PC-9 (cell line): ENCODE measurements around the gene MBNL2. TPM values are rescaled to one million over a fixed set of nuclear protein-coding genes. Genes with fewer than 3 reads are reported as not detected.

Source experiments
- BruUV-seq: library from RNA; stranded (reverse); fragments of 400-500 nt; replicated peaks from 2 replicates; lab custom pipeline; 2021; lab: Mats Ljungman, UMichigan
- CTCF ChIA-PET: fragments of 300-600 bp; sonication (Branson Sonifier 250); formaldehyde crosslinking; loops from one replicate; lab custom pipeline; 2022; ENCODE audit warnings: antibody characterized with exemption; lab: Charles Lee
- POLR2A ChIA-PET: fragments of 300-600 bp; sonication (Branson Sonifier 250); formaldehyde crosslinking; loops from one replicate; lab custom pipeline; 2022; ENCODE audit warnings: antibody characterized with exemption; ENCODE audit not compliant: unreplicated experiment; lab: Charles Lee
- DNase-seq, 2 experiments: peaks; one replicate each; pipeline versions ENCODE4 v3.0.0 to v3.0.0-alpha.2; 2015 to 2022; ENCODE audit warnings: mixed read lengths in 1 of 2
- H2AFZ ChIP-seq: fragments of 200-600 bp; sonication (generic); 2 replicates; pipeline ENCODE4 v1.8.1; 2017; ENCODE audit warnings: antibody characterized with exemption
- H3F3A ChIP-seq: fragments of 200-600 bp; sonication (generic); 2 replicates; pipeline ENCODE4 v1.8.1; 2017; ENCODE audit warnings: antibody characterized with exemption, mild to moderate bottlenecking, low read depth; ENCODE audit not compliant: insufficient read depth
- H3K27ac ChIP-seq: fragments of 200-600 bp; sonication (generic); 2 replicates; pipeline ENCODE4 v1.6.1; 2016; ENCODE audit warnings: mixed run types
- H3K27me3 ChIP-seq: fragments of 200-600 bp; sonication (generic); 2 replicates; pipeline ENCODE4 v1.6.1; 2016; ENCODE audit warnings: low read depth, mixed run types; ENCODE audit not compliant: insufficient read depth
- H3K36me3 ChIP-seq: fragments of 200-600 bp; sonication (generic); 2 replicates; pipeline ENCODE4 v1.6.1; 2016; ENCODE audit warnings: low read depth, mixed run types
- H3K4me1 ChIP-seq: fragments of 200-600 bp; sonication (generic); replicated peaks from 2 replicates; pipeline ENCODE4 v1.6.1; 2016; ENCODE audit warnings: mixed run types; ENCODE audit not compliant: insufficient read depth
- H3K4me2 ChIP-seq: fragments of 200-600 bp; sonication (generic); 2 replicates; pipeline ENCODE4 v1.6.1; 2017; ENCODE audit warnings: mixed run types
- H3K4me3 ChIP-seq: fragments of 200-600 bp; sonication (generic); 2 replicates; pipeline ENCODE4 v1.6.1; 2016; ENCODE audit warnings: mixed run types
- H3K79me2 ChIP-seq: fragments of 200-600 bp; sonication (generic); 2 replicates; pipeline ENCODE4 v1.6.1; 2017; ENCODE audit warnings: low read depth, mixed run types
- H3K9me2 ChIP-seq: fragments of 200-600 bp; sonication (generic); 2 replicates; pipeline ENCODE4 v1.8.1; 2017; ENCODE audit warnings: mild to moderate bottlenecking; ENCODE audit not compliant: insufficient read depth
- H3K9me3 ChIP-seq: fragments of 200-600 bp; sonication (generic); 2 replicates; pipeline ENCODE4 v1.8.1; 2016; ENCODE audit warnings: low read depth; ENCODE audit not compliant: insufficient read depth
- H4K20me1 ChIP-seq: fragments of 200-600 bp; sonication (generic); 2 replicates; pipeline ENCODE4 v1.8.1; 2017; ENCODE audit not compliant: insufficient read depth
- EZH2 ChIP-seq: fragments of 200-600 bp; sonication (generic); IDR thresholded peaks from 2 replicates; pipeline ENCODE4 v1.8.0; 2017; ENCODE audit warnings: antibody characterized with exemption, low read depth
- intact Hi-C: fragments of 100-400 bp; cut with micrococcal nuclease; formaldehyde crosslinking; loops from one replicate; pipeline ENCODE4 v1.10.0; 2022; ENCODE audit not compliant: unreplicated experiment
- total RNA-seq: library from RNA; stranded (reverse); gene quantifications from 2 replicates; pipeline ENCODE4 v1.2.3, GENCODE V29; 2021
- TF ChIP-seq, protein P1 (sequence below): fragments of 200-600 bp; sonication (generic); conservative IDR thresholded peaks from 2 replicates; pipeline ENCODE4 v1.6.1; 2017; ENCODE audit warnings: mixed run types, antibody characterized with exemption, mild to moderate bottlenecking, moderate library complexity

The MBNL2 gene
- total RNA-seq, 1 experiment from 2014 or later = 91.3 TPM

DNA sequence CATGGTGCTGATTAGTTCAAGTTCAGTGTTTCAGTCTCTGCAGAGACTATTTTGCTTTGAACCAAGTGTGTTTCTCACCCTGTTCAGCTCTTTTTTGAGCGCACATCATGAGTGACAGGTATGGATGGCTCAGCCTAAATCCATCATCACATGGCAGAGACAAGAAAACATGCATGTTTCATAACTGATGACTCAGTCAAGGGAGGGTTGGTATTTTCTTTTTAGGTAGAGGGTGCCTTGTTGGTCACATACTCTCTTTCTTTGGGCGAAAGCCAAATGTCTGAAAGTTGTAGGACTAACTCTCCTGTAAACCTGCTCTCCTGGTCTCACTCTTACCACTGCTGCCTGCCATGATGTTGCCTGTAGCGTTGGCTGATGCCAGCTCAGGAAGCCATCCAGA lies 163.7 kb downstream of the MBNL2 start:
- no peaks in the 10 kb centered on the region for H3K27me3 ChIP-seq
- ChIA-PET CTCF (no interaction called here), POLR2A (no interaction called here)
- TF ChIP-seq EZH2 = no peak
- TF ChIP-seq, protein P1, sequence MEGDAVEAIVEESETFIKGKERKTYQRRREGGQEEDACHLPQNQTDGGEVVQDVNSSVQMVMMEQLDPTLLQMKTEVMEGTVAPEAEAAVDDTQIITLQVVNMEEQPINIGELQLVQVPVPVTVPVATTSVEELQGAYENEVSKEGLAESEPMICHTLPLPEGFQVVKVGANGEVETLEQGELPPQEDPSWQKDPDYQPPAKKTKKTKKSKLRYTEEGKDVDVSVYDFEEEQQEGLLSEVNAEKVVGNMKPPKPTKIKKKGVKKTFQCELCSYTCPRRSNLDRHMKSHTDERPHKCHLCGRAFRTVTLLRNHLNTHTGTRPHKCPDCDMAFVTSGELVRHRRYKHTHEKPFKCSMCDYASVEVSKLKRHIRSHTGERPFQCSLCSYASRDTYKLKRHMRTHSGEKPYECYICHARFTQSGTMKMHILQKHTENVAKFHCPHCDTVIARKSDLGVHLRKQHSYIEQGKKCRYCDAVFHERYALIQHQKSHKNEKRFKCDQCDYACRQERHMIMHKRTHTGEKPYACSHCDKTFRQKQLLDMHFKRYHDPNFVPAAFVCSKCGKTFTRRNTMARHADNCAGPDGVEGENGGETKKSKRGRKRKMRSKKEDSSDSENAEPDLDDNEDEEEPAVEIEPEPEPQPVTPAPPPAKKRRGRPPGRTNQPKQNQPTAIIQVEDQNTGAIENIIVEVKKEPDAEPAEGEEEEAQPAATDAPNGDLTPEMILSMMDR = no peak
- no peak overlapping the region for H3K4me2 ChIP-seq
- peaks cover 16% of the 10 kb centered on the region for H4K20me1 ChIP-seq
- peaks cover 6% of the 10 kb centered on the region; the same call in 1 of the 2 replicates for H3K79me2 ChIP-seq
- H3F3A ChIP-seq = peaks cover 41% of the 10 kb centered on the region
- no TSS peak for BruUV-seq
- DNase-seq = no peak
- no peak overlapping the region for H3K4me3 ChIP-seq
- no peaks in the 10 kb centered on the region; the same call in 1 of the 2 replicates for H3K9me2 ChIP-seq
- no peaks in the 10 kb centered on the region for H3K9me3 ChIP-seq
- H3K4me1 ChIP-seq = no peaks in the 10 kb centered on the region
- intact Hi-C loops = no loop called here
- H3K36me3 ChIP-seq = peaks cover 69% of the 10 kb centered on the region
- no peak overlapping the region for H3K27ac ChIP-seq
- no peak overlapping the region for H2AFZ ChIP-seq

DNA sequence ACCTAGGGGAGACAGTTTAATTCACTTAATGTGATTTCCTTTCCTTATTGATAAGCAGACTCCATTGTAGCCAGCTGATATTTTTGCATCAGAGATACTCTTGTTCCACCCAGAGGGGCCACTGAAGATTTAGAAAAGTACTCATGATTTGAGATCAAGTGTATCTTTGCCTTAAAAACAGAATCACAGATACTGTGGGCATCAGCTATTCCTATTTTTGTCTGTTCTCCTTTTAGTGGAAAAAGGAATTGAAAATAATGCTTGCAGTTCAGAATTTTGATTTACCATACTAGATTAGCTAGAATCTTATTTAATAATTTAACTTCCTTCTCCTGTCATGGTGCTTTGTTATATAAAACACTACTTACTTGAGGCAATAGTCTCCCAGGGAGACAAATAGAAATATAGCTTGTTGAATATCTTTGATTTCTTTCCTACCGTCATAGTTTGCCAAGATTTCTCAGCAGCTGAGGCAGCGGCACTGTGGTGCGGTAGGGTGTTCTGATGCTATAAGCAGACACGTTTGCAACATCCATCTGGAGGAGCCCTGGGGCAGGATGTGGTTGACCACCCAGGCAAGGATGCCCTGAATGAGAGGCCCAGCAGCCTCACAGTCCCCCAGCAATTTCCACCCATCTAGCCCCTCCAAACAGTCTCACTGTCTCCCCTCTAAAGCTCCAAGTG lies 164.8 kb downstream of the MBNL2 start:
- POLR2A ChIA-PET = no interaction called here
- H3K9me3 ChIP-seq = no peaks in the 10 kb centered on the region
- intact Hi-C loops = no loop called here
- H3K79me2 ChIP-seq = peaks cover 6% of the 10 kb centered on the region; the same call in 1 of the 2 replicates
- no peak for DNase-seq
- peaks cover 16% of the 10 kb centered on the region for H4K20me1 ChIP-seq
- no peak overlapping the region for H2AFZ ChIP-seq
- H3K36me3 ChIP-seq = peaks cover 71% of the 10 kb centered on the region
- H3F3A ChIP-seq = peaks cover 51% of the 10 kb centered on the region
- H3K4me2 ChIP-seq = no peak overlapping the region
- CTCF ChIA-PET = no interaction called here
- H3K4me3 ChIP-seq = no peak overlapping the region
- H3K9me2 ChIP-seq = no peaks in the 10 kb centered on the region; the same call in 1 of the 2 replicates
- H3K27me3 ChIP-seq = no peaks in the 10 kb centered on the region
- no peak for TF ChIP-seq EZH2
- TF ChIP-seq, protein P1 = no peak
- BruUV-seq = no TSS peak
- no peaks in the 10 kb centered on the region for H3K4me1 ChIP-seq
- no peak overlapping the region for H3K27ac ChIP-seq

DNA sequence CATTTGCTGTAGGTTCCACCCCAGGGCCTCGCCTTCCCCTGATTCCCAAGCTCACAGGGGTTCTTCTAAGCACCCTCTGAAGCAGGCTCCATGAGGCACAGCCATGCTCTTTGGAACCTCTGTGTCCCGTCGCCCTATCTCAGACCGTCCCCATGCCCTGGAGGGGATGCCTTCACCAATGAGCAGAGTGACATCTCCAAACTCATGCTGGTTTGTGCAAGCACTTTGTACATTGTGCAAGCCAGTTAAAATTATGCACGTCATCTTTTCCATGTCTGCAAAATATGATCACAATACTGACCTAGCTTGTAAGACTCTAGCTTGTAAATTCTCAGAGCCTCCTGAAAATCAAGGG lies 165.3 kb downstream of the MBNL2 start:
- Histone ChIP-seq H3K9me2 (no peaks in the 10 kb centered on the region; the same call in 1 of the 2 replicates), H3K4me2 (no peak overlapping the region), H4K20me1 (peaks cover 16% of the 10 kb centered on the region), H2AFZ (no peak overlapping the region), H3K4me3 (no peak overlapping the region), H3F3A (peaks cover 51% of the 10 kb centered on the region), H3K4me1 (no peaks in the 10 kb centered on the region), H3K9me3 (no peaks in the 10 kb centered on the region), H3K27ac (no peak overlapping the region), H3K79me2 (peaks cover 6% of the 10 kb centered on the region; the same call in 1 of the 2 replicates), H3K36me3 (peaks cover 69% of the 10 kb centered on the region), H3K27me3 (no peaks in the 10 kb centered on the region)
- POLR2A ChIA-PET = interaction anchor here (0.6 kb wide), 1 partner anchor 635 kb away, joined by 7 read pairs; no protein-coding TSS in a partner anchor
- DNase-seq = no peak
- TF ChIP-seq EZH2 = no peak
- TF ChIP-seq, protein P1 = no peak
- BruUV-seq = no TSS peak
- CTCF ChIA-PET = no interaction called here
- intact Hi-C loops = no loop called here
